Measurements from ENCODE around the gene PROCA1. TPM values are rescaled to one million over a fixed set of nuclear protein-coding genes. Genes with fewer than 3 reads are reported as not detected.
"Not testable (repeated sequence)": the region's sequence is repeated elsewhere in the genome, so short reads cannot be mapped to it uniquely, and the experiment has no call there.

The PROCA1 gene
- total RNA-seq, 1 donor from 2014 or later, result 5.9 TPM

DNA sequence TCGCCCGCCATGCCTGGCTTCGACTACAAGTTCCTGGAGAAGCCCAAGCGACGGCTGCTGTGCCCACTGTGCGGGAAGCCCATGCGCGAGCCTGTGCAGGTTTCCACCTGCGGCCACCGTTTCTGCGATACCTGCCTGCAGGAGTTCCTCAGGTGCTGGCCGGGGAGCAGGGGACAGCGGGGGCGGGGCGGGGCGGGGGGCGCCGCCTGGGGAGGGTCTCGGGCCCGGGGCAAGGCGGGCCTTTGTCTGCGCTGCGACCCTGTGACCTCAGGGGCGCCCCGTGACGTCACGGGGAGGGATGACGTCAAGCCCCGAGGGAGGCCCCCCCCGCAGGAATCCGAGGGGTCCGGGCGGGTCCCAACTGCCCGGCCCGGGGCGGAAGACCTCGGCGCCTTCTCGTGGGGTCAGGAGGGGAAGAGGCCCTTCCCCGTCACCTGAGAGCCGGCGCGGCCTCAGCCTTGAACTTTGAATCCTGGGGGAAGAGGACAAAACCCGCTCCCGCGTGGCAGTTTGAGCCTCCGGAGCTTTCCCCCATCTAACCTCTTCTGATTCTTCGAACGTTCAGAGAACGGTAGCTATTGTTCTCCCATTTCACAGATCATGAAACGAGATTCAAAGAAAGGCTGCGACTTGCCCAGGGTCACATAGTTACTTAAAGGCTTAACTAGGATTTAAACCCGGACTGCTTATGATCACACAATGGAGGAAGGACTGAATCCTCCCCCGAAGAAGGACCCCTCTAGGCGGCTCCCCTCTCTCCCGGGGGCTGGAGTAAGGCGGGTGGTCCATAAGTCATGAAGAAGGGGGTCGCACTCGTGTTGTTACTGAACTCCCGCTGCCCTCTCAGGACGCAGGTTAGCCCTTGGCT lies 32.6 kb upstream of the PROCA1 start:
- intact Hi-C loops (cut with micrococcal nuclease), result loop anchor here (1.0 kb wide), 1 partner anchor 16 kb away; the partner anchor contains the start of gene NEK8

DNA sequence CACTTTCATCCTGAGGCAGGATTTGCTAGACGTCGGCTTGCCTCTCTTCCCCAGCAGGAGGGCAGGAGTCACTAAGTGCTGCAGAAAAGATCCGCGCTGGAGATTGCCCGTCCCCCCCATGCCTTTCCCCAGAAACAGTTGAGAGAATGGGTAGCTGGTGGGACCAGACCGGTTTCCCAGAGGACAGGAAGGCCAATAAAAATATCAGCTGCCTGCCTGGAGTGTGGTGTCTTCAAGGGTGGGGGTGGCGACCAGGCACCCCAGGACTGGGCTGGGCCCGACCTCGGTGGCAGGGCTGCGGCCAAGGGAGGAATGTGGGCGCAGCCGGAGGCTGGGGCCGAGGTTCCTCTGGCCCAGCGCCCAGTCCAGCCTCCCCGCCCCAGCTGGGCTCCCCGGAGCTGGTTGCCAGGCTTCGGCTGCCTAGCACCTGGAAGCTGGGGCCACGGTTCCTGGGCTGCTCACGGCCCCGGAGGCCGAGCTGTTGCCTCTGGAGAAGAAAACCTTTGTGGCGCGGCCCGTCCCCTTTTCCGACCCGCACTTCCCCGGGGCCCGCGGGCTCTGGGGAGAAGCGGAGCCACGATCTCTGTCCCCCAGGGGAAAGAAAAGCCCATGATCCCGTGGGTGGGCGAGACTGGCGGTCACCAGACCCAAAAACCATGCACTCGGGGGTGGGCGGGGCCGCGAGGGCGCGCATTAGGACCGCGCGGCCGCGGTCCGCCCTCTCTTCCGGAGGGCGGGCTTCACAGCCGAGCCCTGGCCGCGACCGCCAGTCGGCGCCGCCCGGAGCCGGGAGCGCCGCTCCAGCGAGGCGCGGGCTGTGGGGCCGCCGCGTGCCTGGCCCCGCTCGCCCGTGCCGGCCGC lies 31.8 kb upstream of the PROCA1 start, which contains the start of gene TRAF4:
TRAF4 (plus strand) TSS at position 769 of the 861 bp plus-strand sequence. CDS start 102 bp downstream, outside the sequence.
- intact Hi-C loops (cut with micrococcal nuclease), result loop anchor here (1.0 kb wide), 2 partner anchors 15 to 183 kb away; partner anchors contain the start of gene NEK8

DNA sequence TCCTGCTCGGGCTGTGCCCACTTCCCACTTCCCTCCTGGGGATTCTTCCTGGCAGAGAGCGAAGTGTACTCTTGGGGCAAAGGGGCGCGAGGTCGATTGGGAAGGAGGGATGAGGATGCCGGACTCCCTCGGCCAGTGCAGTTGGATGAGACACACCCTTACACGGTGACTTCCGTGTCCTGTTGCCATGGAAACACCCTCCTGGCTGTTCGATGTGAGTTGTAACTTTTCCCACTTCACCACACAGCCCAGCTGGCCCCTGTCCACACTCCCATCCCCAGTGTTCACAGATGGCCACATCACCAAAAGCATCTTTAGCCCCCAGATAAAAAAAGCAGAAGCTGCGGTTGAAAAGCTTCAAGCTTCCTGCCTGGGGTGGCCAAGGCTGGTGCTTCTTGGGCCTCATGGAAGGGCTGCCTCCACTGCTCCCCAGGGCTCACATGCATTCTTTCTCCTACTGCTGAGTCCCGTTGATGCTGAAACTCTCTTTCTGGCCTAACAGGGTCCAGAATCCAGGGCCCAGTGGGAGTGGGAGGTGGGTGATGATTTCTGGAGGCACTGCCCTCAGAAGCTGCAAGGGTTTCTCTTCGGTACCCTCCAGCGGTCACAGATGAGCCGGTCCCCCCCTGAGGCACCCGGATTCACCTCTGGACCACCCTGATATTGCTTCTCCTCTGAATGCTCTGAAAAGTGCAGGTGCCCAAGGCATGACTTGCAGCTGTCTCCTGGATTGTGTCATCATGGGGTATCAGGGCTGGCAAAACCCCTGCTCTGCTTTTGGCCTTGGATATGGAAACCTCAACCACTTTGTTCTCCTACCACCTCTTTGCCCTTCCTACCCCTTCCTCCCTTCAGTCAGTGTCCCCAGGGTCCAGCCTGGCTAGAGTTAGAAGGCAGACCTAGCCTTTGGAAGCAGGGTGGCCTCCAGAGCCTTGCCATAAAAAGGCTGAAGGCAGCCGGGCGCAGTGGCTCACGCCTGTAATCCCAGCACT lies 30.0 kb upstream of the PROCA1 start:
- intact Hi-C loops (cut with micrococcal nuclease), result no loop called here

DNA sequence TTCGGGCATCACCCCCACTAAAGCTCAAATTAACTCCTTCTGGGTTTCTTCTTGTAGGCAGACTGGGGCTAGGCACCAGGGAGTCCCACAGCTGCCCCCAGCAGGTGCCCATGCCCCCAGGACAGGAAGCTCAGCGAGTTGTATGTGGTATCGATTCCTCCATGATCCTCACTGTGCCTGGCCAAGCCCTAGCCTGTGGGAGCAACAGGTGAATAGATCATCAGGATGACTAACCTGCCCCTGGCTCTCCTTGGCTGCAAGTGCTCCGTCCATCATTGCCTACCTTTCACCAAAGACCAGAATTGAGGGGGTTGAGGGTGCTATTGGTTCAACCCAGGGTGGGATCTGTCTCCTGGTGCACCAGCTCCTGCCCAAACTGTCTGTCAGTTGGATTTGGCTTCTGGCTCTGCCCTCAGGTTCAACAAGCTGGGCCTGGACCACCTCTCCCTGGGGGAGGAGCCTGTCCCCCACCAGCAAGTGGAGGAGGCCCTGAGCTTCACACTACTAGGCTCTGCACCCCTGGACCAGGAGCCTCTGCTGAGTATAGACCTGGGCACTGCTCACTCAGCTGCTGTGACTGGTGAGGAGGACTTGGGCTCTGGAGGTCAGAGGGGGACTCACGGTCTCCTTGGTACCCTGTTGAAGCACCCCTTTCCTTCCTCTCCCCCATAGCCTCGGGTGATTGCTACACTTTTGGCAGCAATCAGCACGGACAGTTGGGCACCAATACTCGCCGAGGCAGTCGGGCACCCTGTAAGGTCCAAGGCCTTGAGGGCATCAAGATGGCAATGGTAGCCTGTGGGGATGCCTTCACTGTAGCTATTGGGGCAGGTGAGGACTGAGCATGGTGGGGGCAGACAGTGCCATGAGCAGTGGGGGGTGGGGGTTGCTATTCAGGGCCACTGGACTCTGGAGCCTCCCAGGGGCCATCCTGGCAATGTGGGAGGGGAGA lies 29.0 kb upstream of the PROCA1 start:
- intact Hi-C loops (cut with micrococcal nuclease), result no loop called here

DNA sequence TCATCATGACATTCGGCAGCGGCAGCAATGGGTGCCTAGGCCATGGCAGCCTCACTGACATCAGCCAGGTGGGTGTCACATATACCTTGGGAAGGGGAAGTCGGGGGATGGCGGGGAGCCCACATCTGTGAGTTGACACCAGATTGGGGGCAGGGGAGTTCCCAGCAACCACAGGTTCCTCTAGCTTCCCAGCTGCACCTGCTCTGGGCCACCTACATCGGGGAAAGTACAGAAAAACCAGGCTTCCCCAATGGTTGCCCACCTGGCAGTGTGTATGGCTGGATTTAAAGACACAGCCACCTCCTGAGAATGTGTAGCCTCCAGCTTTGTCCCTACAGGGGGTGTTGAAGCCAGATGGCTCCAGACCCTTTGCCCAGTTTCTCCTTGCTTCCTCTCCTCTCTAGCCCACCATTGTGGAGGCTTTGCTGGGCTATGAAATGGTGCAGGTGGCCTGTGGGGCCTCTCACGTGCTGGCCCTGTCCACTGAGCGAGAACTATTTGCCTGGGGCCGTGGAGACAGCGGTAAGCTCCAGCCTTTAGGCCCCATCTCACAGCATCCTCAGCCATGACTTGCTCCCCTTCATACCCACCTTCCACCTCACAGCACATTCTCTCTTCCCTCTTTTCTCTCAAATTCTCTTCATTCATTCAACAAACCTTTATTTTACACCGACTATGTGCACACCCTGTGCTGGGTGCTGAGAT lies 27.1 kb upstream of the PROCA1 start:
- intact Hi-C loops (cut with micrococcal nuclease), result no loop called here

DNA sequence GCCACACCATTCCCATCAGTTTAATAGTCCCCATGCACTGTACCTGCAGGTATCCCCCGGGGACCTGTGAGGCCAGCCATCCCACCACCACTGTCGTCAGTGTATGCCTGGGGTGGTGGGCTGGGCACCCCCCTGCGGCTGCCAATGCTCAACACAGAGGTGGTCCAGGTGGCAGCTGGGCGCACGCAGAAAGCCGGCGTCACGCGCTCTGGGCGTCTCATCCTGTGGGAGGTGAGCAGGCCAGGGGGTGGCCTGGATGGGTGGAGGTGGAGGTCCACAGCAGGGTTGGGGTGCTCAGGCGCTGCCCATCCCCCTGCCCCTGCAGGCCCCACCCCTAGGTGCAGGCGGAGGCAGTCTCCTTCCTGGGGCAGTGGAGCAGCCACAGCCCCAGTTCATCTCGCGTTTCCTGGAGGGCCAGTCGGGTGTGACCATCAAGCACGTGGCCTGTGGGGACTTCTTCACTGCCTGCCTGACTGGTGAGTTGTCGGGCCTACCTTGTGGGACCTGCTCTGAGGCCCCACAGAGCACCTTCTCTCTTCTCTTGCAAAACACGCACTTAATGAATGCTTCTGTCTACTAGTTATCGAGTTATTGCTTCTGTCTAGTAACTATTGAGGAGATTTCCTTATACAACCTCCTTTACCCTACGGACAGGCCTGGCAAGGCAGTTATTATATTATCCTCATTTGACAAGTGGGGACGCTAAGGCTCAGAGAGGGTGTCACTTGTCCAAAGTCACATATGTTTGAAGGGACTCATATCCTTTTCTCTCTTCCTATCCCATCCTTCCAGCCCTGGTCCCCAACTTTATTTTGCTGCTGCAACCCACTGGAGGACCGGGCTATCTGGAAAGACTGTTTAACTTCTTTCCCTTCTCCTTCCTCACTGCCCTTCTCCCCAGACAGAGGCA lies 26.3 kb upstream of the PROCA1 start:
- intact Hi-C loops (cut with micrococcal nuclease), result no loop called here

DNA sequence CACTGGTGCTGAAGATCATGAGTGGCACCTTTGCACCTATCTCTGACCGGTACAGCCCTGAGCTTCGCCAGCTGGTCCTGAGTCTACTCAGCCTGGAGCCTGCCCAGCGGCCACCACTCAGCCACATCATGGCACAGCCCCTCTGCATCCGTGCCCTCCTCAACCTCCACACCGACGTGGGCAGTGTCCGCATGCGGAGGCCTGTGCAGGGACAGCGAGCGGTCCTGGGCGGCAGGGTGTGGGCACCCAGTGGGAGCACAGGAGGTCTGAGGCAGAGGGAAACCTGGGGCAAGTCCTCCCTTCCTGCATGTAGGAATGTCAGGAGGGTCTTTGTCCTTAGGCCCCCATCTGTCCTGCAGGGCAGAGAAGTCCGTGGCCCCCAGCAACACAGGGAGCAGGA lies 25.6 kb upstream of the PROCA1 start:
- intact Hi-C loops (cut with micrococcal nuclease), result no loop called here

DNA sequence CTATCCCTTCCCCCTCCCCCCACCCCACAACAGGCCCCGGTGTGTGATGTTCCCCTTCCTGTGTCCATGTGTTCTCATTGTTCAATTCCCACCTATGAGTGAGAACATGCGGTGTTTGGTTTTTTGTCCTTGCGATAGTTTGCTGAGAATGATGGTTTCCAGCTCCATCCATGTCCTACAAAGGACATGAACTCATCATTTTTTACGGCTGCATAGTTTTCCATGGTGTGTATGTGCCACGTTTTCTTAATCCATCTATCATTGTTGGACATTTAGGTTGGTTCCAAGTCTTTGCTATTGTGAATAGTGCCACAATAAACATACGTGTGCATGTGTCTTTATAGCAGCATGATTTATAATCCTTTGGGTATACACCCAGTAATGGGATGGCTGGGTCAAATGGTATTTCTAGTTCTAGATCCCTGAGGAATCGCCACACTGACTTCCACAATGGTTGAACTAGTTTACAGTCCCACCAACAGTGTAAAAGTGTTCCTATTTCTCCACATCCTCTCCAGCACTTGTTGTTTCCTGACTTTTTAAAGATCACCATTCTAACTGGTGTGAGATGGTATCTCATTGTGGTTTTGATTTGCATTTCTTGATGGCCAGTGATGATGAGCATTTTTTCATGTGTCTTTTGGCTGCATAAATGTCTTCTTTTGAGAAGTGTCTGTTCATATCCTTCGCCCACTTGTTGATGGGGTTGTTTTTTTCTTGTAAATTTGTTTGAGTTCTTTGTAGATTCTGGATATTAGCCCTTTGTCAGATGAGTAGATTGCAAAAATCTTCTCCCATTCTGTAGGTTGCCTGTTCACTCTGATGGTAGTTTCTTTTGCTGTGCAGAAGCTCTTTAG lies 24.5 kb upstream of the PROCA1 start:
- intact Hi-C loops (cut with micrococcal nuclease), result not testable (repeated sequence)

DNA sequence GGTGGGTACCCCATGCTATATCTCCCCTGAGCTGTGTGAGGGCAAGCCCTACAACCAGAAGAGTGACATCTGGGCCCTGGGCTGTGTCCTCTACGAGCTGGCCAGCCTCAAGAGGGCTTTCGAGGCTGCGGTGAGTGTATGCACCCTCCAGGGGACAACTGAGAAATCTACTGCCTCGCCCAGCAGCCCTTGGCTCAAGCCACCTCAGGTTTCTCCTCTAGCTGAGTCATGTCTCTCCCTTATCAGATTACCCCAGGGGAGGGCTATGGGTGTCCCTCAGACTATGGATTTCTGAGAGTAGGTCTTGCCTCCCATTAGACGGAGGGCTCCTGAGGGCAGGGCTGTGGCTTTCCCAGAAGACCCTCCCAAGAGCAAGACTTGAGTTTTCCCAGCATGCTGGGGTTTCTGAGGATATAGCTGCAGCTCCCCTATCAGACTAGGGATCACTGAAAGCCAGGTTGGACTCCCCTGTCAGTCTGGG lies 23.6 kb upstream of the PROCA1 start:
- intact Hi-C loops (cut with micrococcal nuclease), result no loop called here

DNA sequence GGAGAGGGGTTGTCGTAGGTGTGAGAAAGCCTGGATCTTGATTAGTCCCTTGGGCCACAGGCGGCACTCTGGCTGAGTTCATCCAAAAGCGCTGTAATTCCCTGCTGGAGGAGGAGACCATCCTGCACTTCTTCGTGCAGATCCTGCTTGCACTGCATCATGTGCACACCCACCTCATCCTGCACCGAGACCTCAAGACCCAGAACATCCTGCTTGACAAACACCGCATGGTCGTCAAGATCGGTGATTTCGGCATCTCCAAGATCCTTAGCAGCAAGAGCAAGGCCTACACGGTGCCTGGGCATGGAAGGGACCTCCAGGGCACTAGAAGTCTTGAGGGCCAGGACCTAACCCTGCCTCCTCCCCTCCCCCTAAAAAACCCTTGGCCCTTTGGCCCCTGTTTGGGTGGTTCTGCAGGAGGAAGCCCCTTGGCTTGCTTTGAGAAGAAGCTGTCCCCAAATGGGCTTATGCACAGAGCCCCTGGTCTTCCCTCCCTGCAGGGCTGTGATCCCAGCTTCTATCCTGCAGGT lies 23.1 kb upstream of the PROCA1 start:
- intact Hi-C loops (cut with micrococcal nuclease), result no loop called here

DNA sequence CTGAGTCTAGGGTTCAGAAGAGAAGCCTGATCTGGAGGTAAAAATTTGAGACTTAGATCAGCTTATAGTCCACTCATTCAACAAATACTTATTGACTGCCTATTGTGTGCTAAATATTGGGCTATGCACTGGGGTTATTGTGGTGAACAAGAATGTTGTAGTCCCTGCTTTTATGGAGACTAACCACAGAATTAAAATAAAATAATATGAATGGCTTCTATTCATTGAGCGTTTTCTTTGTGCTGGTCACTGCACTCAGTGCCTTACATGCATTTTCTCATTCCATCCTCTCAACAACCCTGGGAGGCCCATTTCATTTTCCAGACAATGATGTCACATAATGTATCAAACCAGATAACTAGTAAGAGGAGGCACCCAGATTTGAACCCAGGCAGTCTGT lies 21.7 kb upstream of the PROCA1 start:
- intact Hi-C loops (cut with micrococcal nuclease), result no loop called here

DNA sequence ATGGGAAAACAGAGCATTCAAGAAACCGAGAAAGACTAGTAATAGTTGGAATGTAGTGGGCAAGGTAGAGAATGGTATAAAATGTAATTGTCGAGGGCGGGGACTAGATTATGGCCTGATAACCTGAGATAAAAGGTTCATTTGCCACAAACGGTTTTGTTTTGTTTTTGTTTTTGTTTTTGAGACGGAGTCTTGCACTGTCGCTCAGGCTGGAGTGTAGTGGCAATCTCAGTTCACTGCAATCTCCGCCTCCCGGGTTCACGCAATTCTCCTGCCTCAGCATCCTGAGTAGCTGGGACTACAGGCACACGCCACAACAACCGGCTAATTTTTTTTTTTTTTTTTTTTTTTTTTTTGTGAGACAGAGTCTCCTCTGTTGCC lies 18.3 kb upstream of the PROCA1 start:
- intact Hi-C loops (cut with micrococcal nuclease), result loop anchor here (2.0 to 5.0 kb wide), 5 partner anchors 32 to 837 kb away; partner anchors contain the start of genes ABHD15, FAM222B, NUFIP2 and TP53I13

DNA sequence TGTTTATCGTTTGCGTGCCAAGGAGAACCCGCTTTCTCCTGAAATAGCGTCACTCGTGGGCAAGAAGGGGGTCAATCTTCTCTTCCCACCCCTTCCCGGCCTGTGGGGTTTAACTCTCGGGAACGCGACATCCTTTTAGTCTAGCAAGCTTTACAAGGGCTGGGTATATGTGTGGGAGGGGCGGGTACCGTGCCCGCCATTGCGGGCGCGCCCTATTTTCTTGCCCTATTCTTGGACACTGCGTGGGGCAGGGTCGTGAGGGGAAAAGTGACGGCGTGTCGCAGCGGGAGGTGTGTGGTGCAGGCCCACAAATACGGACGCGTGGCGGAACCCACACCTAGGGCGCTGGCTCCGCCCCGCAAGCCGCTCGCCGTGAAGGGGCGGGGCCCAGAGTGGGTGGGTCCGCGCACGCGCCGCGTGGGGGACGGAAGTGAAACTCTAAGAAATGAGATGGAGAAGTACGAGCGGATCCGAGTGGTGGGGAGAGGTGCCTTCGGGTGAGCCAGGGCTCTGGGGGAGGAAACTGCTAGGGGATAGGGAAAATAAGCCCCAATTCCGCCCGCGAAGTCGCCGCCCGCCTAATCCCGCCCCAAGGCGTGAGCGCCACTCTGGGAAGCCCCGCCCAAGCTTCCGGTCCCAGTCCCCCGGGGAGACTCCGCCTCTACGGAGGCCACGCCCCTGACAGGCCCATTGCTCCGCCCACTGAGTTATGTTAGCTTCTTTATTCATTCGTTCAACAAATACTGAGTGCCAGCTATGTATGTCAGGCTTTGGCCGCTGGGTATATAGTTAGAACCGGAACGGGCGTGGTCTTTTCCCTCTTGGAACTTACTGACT lies 16.9 kb upstream of the PROCA1 start, which contains the start of gene NEK8:
NEK8 (plus strand) TSS at position 425 of the 837 bp plus-strand sequence; CDS start at position 451, 26 bp downstream.
- intact Hi-C loops (cut with micrococcal nuclease), result loop anchor here (1.0 to 5.0 kb wide), 9 partner anchors 9 to 839 kb away; partner anchors contain the start of genes ABHD15, DHRS13, FAM222B and NUFIP2

DNA sequence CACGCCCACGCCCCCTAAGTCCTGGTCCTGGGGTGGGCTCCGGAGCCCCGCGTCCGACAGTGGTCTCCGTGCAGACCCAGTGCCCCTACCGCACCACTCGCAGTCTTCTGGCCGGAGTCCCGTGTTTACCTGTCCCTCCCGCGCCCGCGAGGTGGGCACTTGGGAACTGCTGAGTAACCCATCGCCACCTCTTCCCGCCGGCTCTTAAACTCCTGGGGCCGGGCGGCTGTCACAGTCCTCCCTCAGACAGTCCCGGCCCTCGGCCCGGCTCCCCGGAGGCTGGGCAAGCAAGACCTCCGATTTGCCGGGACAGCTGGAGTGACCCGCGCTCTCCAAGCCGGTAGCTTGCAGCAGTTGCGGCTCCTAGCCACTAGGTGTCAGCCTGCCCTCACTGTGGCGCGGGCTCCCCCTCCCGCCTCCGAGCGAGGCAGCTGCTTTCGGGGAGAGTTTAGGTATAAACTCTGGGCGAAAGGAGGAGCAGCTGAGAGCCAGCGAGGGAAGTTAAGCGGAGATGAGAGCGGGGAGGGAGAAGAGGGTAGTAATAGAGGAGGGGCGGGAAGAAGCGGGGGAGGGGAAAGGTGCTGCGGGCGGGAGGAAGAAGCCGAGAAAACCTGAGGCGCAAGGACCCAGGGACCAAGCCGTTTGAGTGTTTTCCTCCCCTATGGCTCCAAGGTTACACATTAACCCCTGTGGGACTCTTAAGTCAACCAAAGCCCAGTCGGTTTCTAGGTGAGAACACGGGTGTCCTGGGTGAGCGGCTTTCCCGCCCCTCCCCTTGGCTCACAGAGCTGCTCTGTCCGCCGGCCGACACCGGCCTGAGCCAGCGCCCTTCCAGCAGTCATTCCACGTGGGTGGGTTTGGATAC lies 15.2 kb upstream of the PROCA1 start:
- intact Hi-C loops (cut with micrococcal nuclease), result loop anchor here (1.0 to 5.0 kb wide), 9 partner anchors 23 to 840 kb away; partner anchors contain the start of genes ABHD15, BLTP2, FAM222B and NUFIP2
